Upper lobe of right lung (tissue), 1 donor: Measurements from ENCODE around the gene P3R3URF. TPM values are rescaled to one million over a fixed set of nuclear protein-coding genes. Genes with fewer than 3 reads are reported as not detected.

Experiments
- ATAC-seq: fragments of 200-7000 bp; cut with Tn5 transposase; one replicate; pipeline ENCODE4 v1.9.1; 2020; ENCODE audit warnings: mild to moderate bottlenecking, moderate library complexity
- DNase-seq: peaks from one replicate; pipeline ENCODE4 v3.0.0-alpha.2; 2020
- H3K27ac ChIP-seq: fragments of 200-600 bp; one replicate; pipeline ENCODE4 v1.8.0; 2022
- H3K27me3 ChIP-seq: fragments of 200-600 bp; one replicate; pipeline ENCODE4 v1.8.0; 2022; ENCODE audit warnings: mild to moderate bottlenecking
- H3K36me3 ChIP-seq: fragments of 200-600 bp; one replicate; pipeline ENCODE4 v1.8.0; 2022
- H3K4me1 ChIP-seq: fragments of 200-600 bp; one replicate; pipeline ENCODE4 v1.8.0; 2022
- H3K4me3 ChIP-seq: fragments of 200-600 bp; one replicate; pipeline ENCODE4 v1.8.0; 2022; ENCODE audit warnings: mild to moderate bottlenecking
- H3K9me3 ChIP-seq: fragments of 200-600 bp; one replicate; pipeline ENCODE4 v1.8.0; 2022
- CTCF ChIP-seq: fragments of 200-600 bp; IDR thresholded peaks from one replicate; pipeline ENCODE4 v1.8.0; 2022; ENCODE audit warnings: antibody characterized with exemption
- intact Hi-C: fragments of 100-400 bp; cut with DNase I; formaldehyde crosslinking; loops from one replicate; pipeline ENCODE4 v1.11.0; 2022
- total RNA-seq: library from RNA; stranded (reverse); fragmentation: NEBNext Ultra II Directional; extraction: Animal tissue kit (Norgen Biotek cat#: 25700); gene quantifications from one replicate; pipeline ENCODE4 v1.2.1, GENCODE V29; 2021
- donor health status: DM: no; HTN: yes; CAD: no; lungs with severe emphysema.

Gene P3R3URF
- total RNA-seq, 1 donor from 2014 or later, result not detected

- Histone ChIP-seq H3K9me3 (no peaks in the 10 kb centered on the region), H3K27me3 (no peaks in the 10 kb centered on the region), H3K36me3 (peaks cover 31% of the 10 kb centered on the region), H3K4me1 (peaks cover 19% of the 10 kb centered on the region), H3K4me3 (no peak overlapping the region), H3K27ac (peak overlapping the region; percentile 55)
- peak; percentile 14 for ATAC-seq
- intact Hi-C loops, result no loop called here
- no peak for TF ChIP-seq CTCF
- DNase-seq, result no peak
These were observed 12.2 kb upstream of the P3R3URF start for GRCh38 chr1:46188295-46189030.

GRCh38 chr1:46187106-46187869, 11.0 kb upstream of the P3R3URF start:
- DNase-seq (no peak), ATAC-seq (peak; percentile 61)
- intact Hi-C loops, result no loop called here
- Histone ChIP-seq H3K4me3 (no peak overlapping the region), H3K36me3 (peaks cover 19% of the 10 kb centered on the region), H3K4me1 (peaks cover 27% of the 10 kb centered on the region), H3K27me3 (no peaks in the 10 kb centered on the region), H3K27ac (no peak overlapping the region), H3K9me3 (no peaks in the 10 kb centered on the region)
- no peak for TF ChIP-seq CTCF

GRCh38 chr1:46186076-46186475, 9.8 kb upstream of the P3R3URF start:
- no peak overlapping the region for H3K27ac ChIP-seq
- no peak for DNase-seq
- intact Hi-C loops, result no loop called here

GRCh38 chr1:46184920-46185658, 8.8 kb upstream of the P3R3URF start:
- Histone ChIP-seq H3K27ac (no peak overlapping the region), H3K36me3 (no peaks in the 10 kb centered on the region), H3K27me3 (no peaks in the 10 kb centered on the region), H3K4me3 (no peak overlapping the region), H3K4me1 (peaks cover 27% of the 10 kb centered on the region), H3K9me3 (no peaks in the 10 kb centered on the region)
- no peak for TF ChIP-seq CTCF
- intact Hi-C loops, result no loop called here
- no peak for ATAC-seq
- no peak for DNase-seq

More at GRCh38 chr1:46186076-46186475, 9.8 kb upstream of the P3R3URF start:
- no peaks in the 10 kb centered on the region for H3K9me3 ChIP-seq
- TF ChIP-seq CTCF, result no peak
- no peaks in the 10 kb centered on the region for H3K27me3 ChIP-seq
- peaks cover 9% of the 10 kb centered on the region for H3K36me3 ChIP-seq
- H3K4me3 ChIP-seq, result no peak overlapping the region
- ATAC-seq, result no peak
- peaks cover 27% of the 10 kb centered on the region for H3K4me1 ChIP-seq

- ATAC-seq (peak; percentile 1), DNase-seq (no peak)
- intact Hi-C loops, result no loop called here
- no peak overlapping the region for H3K27ac ChIP-seq
- TF ChIP-seq CTCF, result no peak
- H3K9me3 ChIP-seq, result no peaks in the 10 kb centered on the region
- H3K4me3 ChIP-seq, result no peak overlapping the region
- H3K4me1 ChIP-seq, result peaks cover 25% of the 10 kb centered on the region
- H3K36me3 ChIP-seq, result no peaks in the 10 kb centered on the region
- H3K27me3 ChIP-seq, result no peaks in the 10 kb centered on the region
These were observed 7.8 kb upstream of the P3R3URF start for GRCh38 chr1:46183926-46184557.
